ENCODE data around the gene TMEM132A.
"Not testable (repeated sequence)": the region's sequence is repeated elsewhere in the genome, so short reads cannot be mapped to it uniquely, and the experiment has no call there.

Gene TMEM132A

DNA sequence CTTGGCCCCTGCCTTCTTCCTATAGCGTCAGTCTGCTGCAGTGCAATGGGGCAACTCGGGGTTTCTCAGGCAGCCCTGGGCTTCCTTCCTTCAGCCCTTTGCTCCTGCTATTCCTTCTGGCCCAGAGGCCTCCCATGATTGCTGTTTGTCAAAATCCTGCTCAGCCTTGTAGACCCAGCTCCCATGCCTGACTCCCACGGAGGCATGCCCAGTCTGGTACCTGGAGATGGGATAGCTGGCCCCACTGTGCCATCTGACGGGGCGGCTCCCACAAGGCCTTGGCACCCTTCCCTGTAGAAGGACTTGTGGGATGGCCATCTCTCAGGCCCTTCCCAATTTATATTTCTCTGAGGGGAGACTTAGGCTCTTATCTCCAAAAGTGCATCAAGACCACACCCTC lies 46.6 kb downstream of the TMEM132A start:
- Histone ChIP-seq H3K4me1 (ENCODE audit: control insufficient read depth in 2 of 2, insufficient read depth in 2 of 2, low read length in 2 of 2) (no peaks in the 10 kb centered on the region), H3K36me3 (ENCODE audit: control insufficient read depth in 2 of 2, insufficient read depth in 2 of 2, low read length in 2 of 2) (no peaks in the 10 kb centered on the region), H3K4me3 (ENCODE audit: low read length in 2 of 2) (no peak overlapping the region), H3K9me3 (ENCODE audit: control insufficient read depth in 2 of 2, low read length in 2 of 2) (peaks cover 0 to 1% of the 10 kb centered on the region in 2 donors), H3K27me3 (ENCODE audit: control insufficient read depth in 2 of 2, insufficient read depth in 2 of 2, low read length in 2 of 2) (no peaks in the 10 kb centered on the region), H3K27ac (ENCODE audit: low read depth in 2 of 2, low read length in 2 of 2) (no peak overlapping the region), H3K9ac (ENCODE audit: low read depth in 1 of 2, low read length in 2 of 2) (no peak overlapping the region)

DNA sequence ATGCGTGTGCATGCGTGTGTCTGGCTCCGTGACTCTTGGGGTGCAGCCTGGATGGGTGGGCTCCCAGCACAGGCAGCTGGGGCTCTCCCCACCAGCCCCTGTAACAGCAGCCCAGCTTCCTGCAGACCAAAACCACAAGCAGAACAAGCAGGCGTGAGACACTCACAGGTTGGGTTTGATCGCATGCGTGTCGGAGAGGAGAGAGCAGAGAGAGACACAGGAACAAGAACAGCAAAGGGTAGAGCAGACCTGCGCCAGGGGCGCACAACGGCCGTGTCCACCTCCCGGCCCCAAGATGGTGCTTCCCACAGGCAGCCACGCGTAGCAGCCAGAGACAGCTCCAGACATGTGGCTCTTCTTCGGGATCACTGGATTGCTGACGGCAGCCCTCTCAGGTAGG lies 47.3 kb downstream of the TMEM132A start, which contains the start of gene CD6:
Gene CD6, plus strand, starts transcription at position 161 of the 400 bp plus-strand sequence. Its CDS starts 186 bp downstream, at position 347.
- Histone ChIP-seq H3K27ac (ENCODE audit: low read depth in 2 of 2, low read length in 2 of 2) (peak within 1 kb of the TSS in 1 of 2 donors; percentile 57), H3K9me3 (ENCODE audit: control insufficient read depth in 2 of 2, low read length in 2 of 2) (peaks cover 0 to 1% of the 10 kb centered on the region in 2 donors), H3K4me1 (ENCODE audit: control insufficient read depth in 2 of 2, insufficient read depth in 2 of 2, low read length in 2 of 2) (no peaks in the 10 kb centered on the region), H3K9ac (ENCODE audit: low read depth in 1 of 2, low read length in 2 of 2) (peak within 1 kb of the TSS in 1 of 2 donors; percentile 63), H3K36me3 (ENCODE audit: control insufficient read depth in 2 of 2, insufficient read depth in 2 of 2, low read length in 2 of 2) (no peaks in the 10 kb centered on the region), H3K27me3 (ENCODE audit: control insufficient read depth in 2 of 2, insufficient read depth in 2 of 2, low read length in 2 of 2) (no peaks in the 10 kb centered on the region), H3K4me3 (ENCODE audit: low read length in 2 of 2) (peak within 1 kb of the TSS; percentile 36 to 62)

DNA sequence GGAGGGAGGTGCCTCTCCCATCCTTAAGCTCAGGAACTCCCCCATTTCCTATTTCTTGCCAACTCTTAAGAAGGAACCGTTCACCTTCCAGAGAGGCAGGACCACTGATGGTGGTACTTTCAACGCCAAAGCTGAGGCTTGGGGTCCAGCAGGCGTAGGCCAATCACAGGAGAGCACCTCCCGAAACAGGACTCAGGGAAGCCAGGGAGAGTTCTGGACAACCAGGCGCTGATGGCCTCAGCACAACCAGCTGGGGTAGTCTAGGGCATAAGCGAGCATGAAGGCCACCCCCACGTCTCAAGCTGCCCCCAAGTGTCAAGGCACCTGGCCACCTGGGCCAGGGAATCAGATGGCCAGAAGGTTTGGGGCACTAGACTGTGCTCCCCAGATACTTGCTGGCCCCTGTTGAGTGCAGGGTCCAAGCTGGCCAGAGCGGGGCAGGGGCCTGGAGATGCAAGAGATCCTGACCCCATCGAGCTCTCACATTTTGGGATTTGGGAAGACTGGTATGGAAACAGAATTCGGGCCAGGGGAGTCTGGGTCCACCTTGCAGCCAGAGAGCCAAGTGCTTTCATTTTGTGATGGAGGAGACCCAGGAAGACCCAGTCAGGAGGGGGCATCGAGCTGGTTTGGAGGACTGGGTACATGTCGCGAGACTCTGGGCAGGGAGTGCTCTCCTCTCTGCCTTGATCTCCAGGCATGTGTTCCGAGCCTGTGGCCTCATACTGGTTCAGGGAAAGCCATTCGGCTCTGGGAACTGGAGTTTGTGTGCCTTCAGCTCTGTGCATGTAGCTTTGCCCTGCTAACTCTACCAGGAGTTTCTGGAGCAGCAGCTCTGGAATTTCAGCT lies 48.1 kb downstream of the TMEM132A start:
- H3K9ac ChIP-seq (ENCODE audit: low read depth in 1 of 2, low read length in 2 of 2) = peak overlapping the region in 1 of 2 donors; percentile 63
- H3K4me1 ChIP-seq (ENCODE audit: control insufficient read depth in 2 of 2, insufficient read depth in 2 of 2, low read length in 2 of 2) = no peaks in the 10 kb centered on the region
- H3K9me3 ChIP-seq (ENCODE audit: control insufficient read depth in 2 of 2, low read length in 2 of 2) = peaks cover 0 to 1% of the 10 kb centered on the region in 2 donors
- no peaks in the 10 kb centered on the region for H3K27me3 ChIP-seq (ENCODE audit: control insufficient read depth in 2 of 2, insufficient read depth in 2 of 2, low read length in 2 of 2)
- H3K4me3 ChIP-seq (ENCODE audit: low read length in 2 of 2) = peak overlapping the region; percentile 36 to 62
- peak overlapping the region in 1 of 2 donors; percentile 57 for H3K27ac ChIP-seq (ENCODE audit: low read depth in 2 of 2, low read length in 2 of 2)
- no peaks in the 10 kb centered on the region for H3K36me3 ChIP-seq (ENCODE audit: control insufficient read depth in 2 of 2, insufficient read depth in 2 of 2, low read length in 2 of 2)

DNA sequence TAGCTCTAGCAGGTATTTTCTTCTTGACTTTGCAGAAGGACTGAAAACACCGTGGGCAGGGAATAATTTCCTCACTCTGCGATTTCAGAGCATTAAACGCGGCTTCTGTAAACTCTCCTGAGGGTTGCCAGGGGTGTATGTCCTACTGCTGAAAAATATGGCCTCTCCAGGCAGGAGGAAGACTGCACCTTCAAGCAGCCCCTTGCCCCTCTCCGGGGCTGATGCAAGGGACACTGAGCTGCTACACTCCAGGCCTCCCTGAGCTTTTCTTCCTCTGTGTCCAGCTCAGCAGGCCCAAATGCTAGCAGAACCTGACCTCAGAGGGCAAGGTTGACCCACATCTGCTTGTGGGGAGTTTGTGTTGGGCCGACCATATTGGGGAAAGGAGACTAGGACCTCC lies 49.4 kb downstream of the TMEM132A start:
- Histone ChIP-seq H3K4me1 (ENCODE audit: control insufficient read depth in 2 of 2, insufficient read depth in 2 of 2, low read length in 2 of 2) (no peaks in the 10 kb centered on the region), H3K27ac (ENCODE audit: low read depth in 2 of 2, low read length in 2 of 2) (peak overlapping the region in 1 of 2 donors; percentile 23), H3K9ac (ENCODE audit: low read depth in 1 of 2, low read length in 2 of 2) (peak overlapping the region in 1 of 2 donors; percentile 34), H3K27me3 (ENCODE audit: control insufficient read depth in 2 of 2, insufficient read depth in 2 of 2, low read length in 2 of 2) (no peaks in the 10 kb centered on the region), H3K4me3 (ENCODE audit: low read length in 2 of 2) (peak overlapping the region in 1 of 2 donors; percentile 62), H3K9me3 (ENCODE audit: control insufficient read depth in 2 of 2, low read length in 2 of 2) (no peaks in the 10 kb centered on the region), H3K36me3 (ENCODE audit: control insufficient read depth in 2 of 2, insufficient read depth in 2 of 2, low read length in 2 of 2) (no peaks in the 10 kb centered on the region)

DNA sequence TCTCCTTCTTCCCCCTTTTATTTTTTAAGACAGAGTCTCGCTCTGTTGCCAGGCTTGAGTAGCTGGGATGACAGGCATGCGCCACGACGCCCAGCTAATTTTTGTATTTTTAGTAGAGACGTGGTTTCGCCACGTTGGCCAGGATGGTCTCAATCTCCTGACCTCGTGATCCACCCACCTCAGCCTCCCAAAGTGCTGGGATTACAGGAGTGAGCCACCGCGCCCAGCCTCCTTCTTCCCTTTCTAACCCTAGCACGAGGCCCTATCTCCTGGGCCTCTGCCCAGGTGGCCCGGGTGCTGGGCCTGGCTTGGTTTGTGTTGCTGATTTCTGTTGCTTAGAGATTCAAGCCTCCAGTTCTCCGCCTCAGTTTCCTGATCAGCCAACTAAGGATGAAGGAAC lies 50.1 kb downstream of the TMEM132A start:
- Histone ChIP-seq H3K9ac (ENCODE audit: low read depth in 1 of 2, low read length in 2 of 2) (peak overlapping the region in 1 of 2 donors; percentile 34), H3K4me3 (ENCODE audit: low read length in 2 of 2) (peak overlapping the region in 1 of 2 donors; percentile 62), H3K27ac (ENCODE audit: low read depth in 2 of 2, low read length in 2 of 2) (peak overlapping the region; percentile 15 to 23)
- H3K36me3 ChIP-seq (ENCODE audit: control insufficient read depth in 2 of 2, insufficient read depth in 2 of 2, low read length in 2 of 2); H3K27me3 ChIP-seq (ENCODE audit: control insufficient read depth in 2 of 2, insufficient read depth in 2 of 2, low read length in 2 of 2); H3K9me3 ChIP-seq (ENCODE audit: control insufficient read depth in 2 of 2, low read length in 2 of 2); H3K4me1 ChIP-seq (ENCODE audit: control insufficient read depth in 2 of 2, insufficient read depth in 2 of 2, low read length in 2 of 2): not testable (repeated sequence)

DNA sequence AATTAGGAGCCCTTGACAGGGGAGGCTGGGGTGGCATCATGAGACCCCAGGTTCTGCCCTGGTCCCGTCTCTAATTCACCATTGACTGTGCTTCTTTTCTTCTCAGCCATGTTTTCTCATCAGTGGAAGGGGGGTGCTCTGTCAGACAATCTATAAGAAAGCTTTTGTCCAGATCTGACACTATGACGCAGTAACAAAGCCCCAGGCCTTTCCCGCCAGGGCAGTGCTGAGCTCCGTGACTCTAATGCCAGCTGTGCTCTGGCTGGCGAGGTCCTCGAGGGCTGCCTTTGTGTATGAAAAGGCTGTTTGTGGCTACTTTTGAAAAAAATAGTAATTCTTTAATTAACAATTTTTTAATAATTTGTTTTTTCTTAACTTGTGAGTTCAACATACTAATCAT lies 50.5 kb downstream of the TMEM132A start:
- Histone ChIP-seq H3K9me3 (ENCODE audit: control insufficient read depth in 2 of 2, low read length in 2 of 2) (no peaks in the 10 kb centered on the region), H3K4me1 (ENCODE audit: control insufficient read depth in 2 of 2, insufficient read depth in 2 of 2, low read length in 2 of 2) (peaks cover 3 to 4% of the 10 kb centered on the region in 2 donors), H3K9ac (ENCODE audit: low read depth in 1 of 2, low read length in 2 of 2) (no peak overlapping the region), H3K27ac (ENCODE audit: low read depth in 2 of 2, low read length in 2 of 2) (peak overlapping the region in 1 of 2 donors; percentile 15), H3K4me3 (ENCODE audit: low read length in 2 of 2) (peak overlapping the region in 1 of 2 donors; percentile 13), H3K27me3 (ENCODE audit: control insufficient read depth in 2 of 2, insufficient read depth in 2 of 2, low read length in 2 of 2) (no peaks in the 10 kb centered on the region), H3K36me3 (ENCODE audit: control insufficient read depth in 2 of 2, insufficient read depth in 2 of 2, low read length in 2 of 2) (no peaks in the 10 kb centered on the region)

DNA sequence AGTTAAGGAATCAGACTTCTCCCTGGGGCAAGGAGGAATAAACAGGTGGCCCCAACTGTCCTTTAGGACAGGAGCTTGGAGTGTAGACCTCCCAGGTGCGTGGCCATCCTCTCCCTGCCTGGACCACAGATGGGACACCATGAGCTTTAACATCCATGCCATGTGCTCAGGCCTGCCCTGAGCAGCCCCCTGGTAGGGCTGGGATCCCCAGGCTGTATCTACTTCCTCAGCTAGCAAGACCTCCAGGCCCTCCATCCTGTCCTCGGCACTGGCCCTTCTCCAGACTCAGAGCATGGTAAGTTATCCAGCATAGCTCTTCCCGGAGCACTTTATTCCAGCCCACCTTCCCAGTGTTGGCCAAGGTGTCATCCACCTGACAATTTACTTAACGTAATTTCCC lies 53.0 kb downstream of the TMEM132A start:
- H3K36me3 ChIP-seq (ENCODE audit: control insufficient read depth in 2 of 2, insufficient read depth in 2 of 2, low read length in 2 of 2) = no peaks in the 10 kb centered on the region
- H3K27ac ChIP-seq (ENCODE audit: low read depth in 2 of 2, low read length in 2 of 2) = no peak overlapping the region
- H3K4me3 ChIP-seq (ENCODE audit: low read length in 2 of 2) = no peak overlapping the region
- no peaks in the 10 kb centered on the region for H3K9me3 ChIP-seq (ENCODE audit: control insufficient read depth in 2 of 2, low read length in 2 of 2)
- H3K4me1 ChIP-seq (ENCODE audit: control insufficient read depth in 2 of 2, insufficient read depth in 2 of 2, low read length in 2 of 2) = peaks cover 4 to 6% of the 10 kb centered on the region in 2 donors
- H3K27me3 ChIP-seq (ENCODE audit: control insufficient read depth in 2 of 2, insufficient read depth in 2 of 2, low read length in 2 of 2) = no peaks in the 10 kb centered on the region
- H3K9ac ChIP-seq (ENCODE audit: low read depth in 1 of 2, low read length in 2 of 2) = no peak overlapping the region

DNA sequence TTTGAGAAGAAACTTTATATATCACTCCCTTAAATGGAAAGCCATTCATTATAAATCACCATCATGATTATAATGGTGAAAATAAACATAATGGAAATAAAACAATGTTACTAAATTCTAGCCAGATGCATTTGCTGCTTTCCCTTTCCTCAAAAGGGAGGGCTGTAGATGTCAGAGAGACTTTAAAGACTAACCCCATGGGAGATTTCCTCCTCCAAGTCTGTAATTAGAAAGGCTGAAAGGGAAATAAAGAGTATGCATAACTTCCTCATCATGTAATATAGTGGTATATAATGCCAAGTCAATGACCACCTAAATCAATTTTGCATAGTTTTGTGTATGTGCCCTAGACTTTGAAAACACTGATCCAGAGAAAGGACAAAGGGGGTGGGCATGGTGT lies 53.6 kb downstream of the TMEM132A start:
- Histone ChIP-seq H3K27ac (ENCODE audit: low read depth in 2 of 2, low read length in 2 of 2) (no peak overlapping the region), H3K27me3 (ENCODE audit: control insufficient read depth in 2 of 2, insufficient read depth in 2 of 2, low read length in 2 of 2) (no peaks in the 10 kb centered on the region), H3K9ac (ENCODE audit: low read depth in 1 of 2, low read length in 2 of 2) (peak overlapping the region in 1 of 2 donors; percentile 6), H3K36me3 (ENCODE audit: control insufficient read depth in 2 of 2, insufficient read depth in 2 of 2, low read length in 2 of 2) (no peaks in the 10 kb centered on the region), H3K4me1 (ENCODE audit: control insufficient read depth in 2 of 2, insufficient read depth in 2 of 2, low read length in 2 of 2) (peaks cover 4 to 6% of the 10 kb centered on the region in 2 donors), H3K9me3 (ENCODE audit: control insufficient read depth in 2 of 2, low read length in 2 of 2) (no peaks in the 10 kb centered on the region), H3K4me3 (ENCODE audit: low read length in 2 of 2) (no peak overlapping the region)

DNA sequence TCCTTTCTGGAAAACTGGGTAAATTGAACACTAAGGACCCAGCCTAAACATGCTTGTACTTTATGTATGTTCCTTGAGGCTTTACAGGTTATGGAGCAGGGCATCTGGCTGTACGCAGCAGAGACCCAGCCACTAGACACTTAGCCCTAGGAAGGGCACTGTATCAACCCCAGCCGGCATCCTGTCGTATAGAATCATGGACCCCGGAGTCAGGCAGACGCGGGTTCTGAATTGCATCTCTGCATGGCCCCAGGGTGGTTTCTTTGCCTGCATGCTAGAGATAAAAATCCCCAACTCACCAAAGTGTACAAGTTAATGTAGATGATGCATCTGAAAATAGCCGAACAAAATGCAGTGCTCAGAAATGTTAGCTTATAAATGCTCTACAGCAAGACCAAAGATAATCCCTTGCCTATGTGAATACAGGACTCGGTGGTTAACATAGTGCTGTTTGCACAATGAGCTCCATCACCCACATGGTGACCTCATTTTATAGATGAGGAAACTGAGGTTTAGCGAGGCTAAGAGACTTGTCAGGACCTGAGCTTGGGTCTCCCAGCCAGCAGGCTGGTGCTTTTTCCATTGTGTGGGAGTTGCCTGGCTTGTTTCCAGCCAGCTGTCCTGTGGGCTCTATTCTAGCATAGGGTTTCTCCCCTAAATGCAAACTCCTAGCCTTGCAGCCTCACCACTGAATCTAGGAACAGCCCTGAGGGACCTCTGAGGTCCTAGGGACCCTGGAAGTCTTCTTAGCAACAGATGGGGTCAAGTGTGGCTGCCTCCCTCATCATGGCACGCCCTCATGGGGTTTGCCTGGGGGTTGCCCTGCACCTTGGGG lies 54.5 kb downstream of the TMEM132A start:
- Histone ChIP-seq H3K4me1 (ENCODE audit: control insufficient read depth in 2 of 2, insufficient read depth in 2 of 2, low read length in 2 of 2) (peaks cover 4 to 6% of the 10 kb centered on the region in 2 donors), H3K27ac (ENCODE audit: low read depth in 2 of 2, low read length in 2 of 2) (no peak overlapping the region), H3K9me3 (ENCODE audit: control insufficient read depth in 2 of 2, low read length in 2 of 2) (no peaks in the 10 kb centered on the region), H3K36me3 (ENCODE audit: control insufficient read depth in 2 of 2, insufficient read depth in 2 of 2, low read length in 2 of 2) (no peaks in the 10 kb centered on the region), H3K27me3 (ENCODE audit: control insufficient read depth in 2 of 2, insufficient read depth in 2 of 2, low read length in 2 of 2) (no peaks in the 10 kb centered on the region), H3K4me3 (ENCODE audit: low read length in 2 of 2) (no peak overlapping the region), H3K9ac (ENCODE audit: low read depth in 1 of 2, low read length in 2 of 2) (peak overlapping the region; percentile 6 to 14)

DNA sequence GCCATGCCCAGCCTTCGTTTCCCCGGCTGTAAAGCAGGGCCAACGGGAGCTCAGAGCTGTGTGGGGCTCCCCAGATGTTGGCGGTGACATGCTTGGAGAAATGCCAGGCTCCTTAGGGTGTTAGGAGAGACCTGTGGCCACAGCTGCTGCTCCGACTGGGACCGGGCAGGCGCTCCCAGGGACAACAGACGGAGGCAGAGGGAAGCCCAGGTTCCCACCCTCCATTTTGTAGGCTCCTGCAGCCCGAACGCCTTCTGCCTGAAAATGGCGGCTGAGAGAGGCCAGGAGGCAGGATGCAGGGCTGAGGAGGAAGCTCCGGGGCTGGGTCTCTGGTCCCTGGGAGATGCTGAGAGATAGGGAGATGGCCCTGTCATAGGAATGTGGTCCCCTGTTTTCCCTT lies 57.3 kb downstream of the TMEM132A start:
- Histone ChIP-seq H3K27me3 (ENCODE audit: control insufficient read depth in 2 of 2, insufficient read depth in 2 of 2, low read length in 2 of 2) (no peaks in the 10 kb centered on the region), H3K27ac (ENCODE audit: low read depth in 2 of 2, low read length in 2 of 2) (no peak overlapping the region), H3K9ac (ENCODE audit: low read depth in 1 of 2, low read length in 2 of 2) (no peak overlapping the region), H3K4me3 (ENCODE audit: low read length in 2 of 2) (no peak overlapping the region), H3K9me3 (ENCODE audit: control insufficient read depth in 2 of 2, low read length in 2 of 2) (no peaks in the 10 kb centered on the region), H3K4me1 (ENCODE audit: control insufficient read depth in 2 of 2, insufficient read depth in 2 of 2, low read length in 2 of 2) (peaks cover 4 to 6% of the 10 kb centered on the region in 2 donors), H3K36me3 (ENCODE audit: control insufficient read depth in 2 of 2, insufficient read depth in 2 of 2, low read length in 2 of 2) (no peaks in the 10 kb centered on the region)

Data from mucosa of rectum (tissue), 2 donors.